Thyroid gland (tissue), 4 donors: ENCODE measurements around the gene SNX22. TPM values are rescaled to one million over a fixed set of nuclear protein-coding genes. Genes with fewer than 3 reads are reported as not detected.
"Not testable (repeated sequence)": the region's sequence is repeated elsewhere in the genome, so short reads cannot be mapped to it uniquely, and the experiment has no call there.

Experiments used
- DNase-seq, 2 donors: peaks; one replicate each; pipeline ENCODE4 v3.0.0-alpha.2; 2019
- H3K27ac ChIP-seq, 3 donors: fragments of 200-600 bp; sonication (generic); 1 replicate in 2 of 3; 2 replicates in 1 of 3; pipeline ENCODE4 v1.5.1; 2016 to 2019; ENCODE audit warnings: mild to moderate bottlenecking in 1 of 3, moderate library complexity in 1 of 3
- H3K27me3 ChIP-seq: fragments of 200-600 bp; sonication (generic); one replicate; pipeline ENCODE4 v1.5.1; 2019
- H3K36me3 ChIP-seq, 2 donors: fragments of 200-600 bp; sonication (generic); one replicate each; pipeline ENCODE4 v1.5.1; 2016 to 2019
- H3K4me1 ChIP-seq, 2 donors: fragments of 200-600 bp; sonication (generic); one replicate each; pipeline ENCODE4 v1.5.1; 2017 to 2019
- H3K4me3 ChIP-seq, 3 donors: fragments of 200-600 bp; sonication (generic); replicated peaks in 1 of 3; 1 replicate in 2 of 3; 2 replicates in 1 of 3; pipeline ENCODE4 v1.5.1; 2016; ENCODE audit warnings: mild to moderate bottlenecking in 1 of 3
- H3K9me3 ChIP-seq: fragments of 200-600 bp; sonication (generic); one replicate; pipeline ENCODE4 v1.5.1; 2017
- POLR2A ChIP-seq, 2 donors: fragments of 450-650 bp; IDR thresholded peaks; one replicate each; pipeline ENCODE4 v1.6.1; 2017; ENCODE audit warnings: antibody characterized with exemption in 2 of 2, mild to moderate bottlenecking in 2 of 2, moderate library complexity in 1 of 2
- WGBS, 2 donors: methylation state at CpG; one replicate each; pipeline ENCODE4 v1.1.5; 2017; 5-methylcytosine and 5-hydroxymethylcytosine counted together
- intact Hi-C: fragments of 100-400 bp; cut with DNase I; formaldehyde crosslinking; loops from one replicate; pipeline ENCODE4 v1.15.1; 2023
- total RNA-seq, 4 donors: library from RNA; depleted of rRNA; stranded (reverse); fragments of >200 nt; gene quantifications; one replicate each; pipeline ENCODE4 v1.2.3, GENCODE V29; 2016
- TF ChIP-seq, protein P1 (sequence below), 6 experiments: fragments of 200-600 bp in 3 of 6; fragments of 450-650 bp in 3 of 6; sonication (generic) in 3 of 6; IDR thresholded peaks; one replicate each; pipeline ENCODE4 v1.5.1; 2016 to 2019; ENCODE audit warnings: antibody characterized with exemption in 6 of 6, mild to moderate bottlenecking in 2 of 6, inconsistent platforms in 1 of 6, moderate library complexity in 1 of 6

The SNX22 gene
- total RNA-seq: 100 to 1,000 TPM; 102 to 241 (median 123) TPM

DNA sequence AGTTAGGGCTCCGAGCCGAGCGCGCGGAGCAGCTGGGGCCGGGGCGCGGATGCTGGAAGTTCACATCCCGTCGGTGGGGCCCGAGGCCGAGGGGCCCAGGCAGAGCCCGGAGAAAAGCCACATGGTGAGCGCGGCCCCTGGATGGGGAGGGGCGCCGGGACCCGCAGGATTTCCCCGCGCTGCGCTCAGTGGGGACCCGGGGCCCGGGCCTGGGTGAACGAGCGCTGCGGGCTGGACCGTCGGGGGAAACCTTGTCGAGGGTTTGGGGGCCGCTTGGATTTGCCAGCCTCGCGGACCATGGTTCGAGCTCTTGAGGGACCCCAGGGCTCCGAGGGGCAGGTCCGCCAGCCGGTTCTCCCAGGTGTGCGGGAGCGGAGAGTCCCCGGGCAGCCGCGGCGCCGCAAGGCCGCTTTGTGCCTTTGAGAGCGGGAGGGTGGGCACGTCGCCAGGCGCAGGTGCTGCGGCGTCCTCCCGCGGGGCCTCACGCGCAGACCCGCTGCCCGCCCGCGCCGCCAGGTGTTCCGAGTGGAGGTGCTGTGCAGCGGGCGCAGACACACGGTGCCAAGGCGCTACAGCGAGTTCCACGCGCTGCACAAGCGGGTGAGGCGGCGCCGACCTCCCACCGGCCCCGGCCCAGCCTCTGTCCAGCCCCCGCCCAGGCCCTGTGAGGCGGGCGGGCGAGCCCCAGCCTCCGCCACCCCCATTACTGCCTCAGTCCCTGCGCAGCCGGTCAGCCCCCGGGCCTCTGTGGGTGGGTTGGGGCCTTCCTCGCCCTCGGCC lies at the start of gene SNX22:
SNX22 (plus strand) TSS at position 5 of the 780 bp plus-strand sequence; CDS start at position 50, 45 bp downstream.
- peaks cover 27 to 28% of the 10 kb centered on the region in 2 donors for H3K36me3 ChIP-seq
- H3K4me3 ChIP-seq: peak within 1 kb of the TSS; percentile 61 to 93 (median 69)
- H3K9me3 ChIP-seq: no peaks in the 10 kb centered on the region
- intact Hi-C loops: loop anchor here (5.0 kb wide), 1 partner anchor 55 kb away; the partner anchor contains the start of gene SNX1
- peak; percentile 54 to 56 for DNase-seq
- H3K4me1 ChIP-seq: peaks cover 8 to 32% of the 10 kb centered on the region in 2 donors
- peak within 1 kb of the TSS; percentile 69 to 88 (median 87) for H3K27ac ChIP-seq
- TF ChIP-seq, protein P1, sequence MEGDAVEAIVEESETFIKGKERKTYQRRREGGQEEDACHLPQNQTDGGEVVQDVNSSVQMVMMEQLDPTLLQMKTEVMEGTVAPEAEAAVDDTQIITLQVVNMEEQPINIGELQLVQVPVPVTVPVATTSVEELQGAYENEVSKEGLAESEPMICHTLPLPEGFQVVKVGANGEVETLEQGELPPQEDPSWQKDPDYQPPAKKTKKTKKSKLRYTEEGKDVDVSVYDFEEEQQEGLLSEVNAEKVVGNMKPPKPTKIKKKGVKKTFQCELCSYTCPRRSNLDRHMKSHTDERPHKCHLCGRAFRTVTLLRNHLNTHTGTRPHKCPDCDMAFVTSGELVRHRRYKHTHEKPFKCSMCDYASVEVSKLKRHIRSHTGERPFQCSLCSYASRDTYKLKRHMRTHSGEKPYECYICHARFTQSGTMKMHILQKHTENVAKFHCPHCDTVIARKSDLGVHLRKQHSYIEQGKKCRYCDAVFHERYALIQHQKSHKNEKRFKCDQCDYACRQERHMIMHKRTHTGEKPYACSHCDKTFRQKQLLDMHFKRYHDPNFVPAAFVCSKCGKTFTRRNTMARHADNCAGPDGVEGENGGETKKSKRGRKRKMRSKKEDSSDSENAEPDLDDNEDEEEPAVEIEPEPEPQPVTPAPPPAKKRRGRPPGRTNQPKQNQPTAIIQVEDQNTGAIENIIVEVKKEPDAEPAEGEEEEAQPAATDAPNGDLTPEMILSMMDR (IDR thresholded peaks at IDR 0.05): no peak
- TF ChIP-seq POLR2A (IDR thresholded peaks at IDR 0.05): peak; percentile 48 to 77
- 1 to 2% methylated on average over 12 to 24 of the region's 83 CpGs for WGBS, 2 donors
- H3K27me3 ChIP-seq: no peaks in the 10 kb centered on the region

DNA sequence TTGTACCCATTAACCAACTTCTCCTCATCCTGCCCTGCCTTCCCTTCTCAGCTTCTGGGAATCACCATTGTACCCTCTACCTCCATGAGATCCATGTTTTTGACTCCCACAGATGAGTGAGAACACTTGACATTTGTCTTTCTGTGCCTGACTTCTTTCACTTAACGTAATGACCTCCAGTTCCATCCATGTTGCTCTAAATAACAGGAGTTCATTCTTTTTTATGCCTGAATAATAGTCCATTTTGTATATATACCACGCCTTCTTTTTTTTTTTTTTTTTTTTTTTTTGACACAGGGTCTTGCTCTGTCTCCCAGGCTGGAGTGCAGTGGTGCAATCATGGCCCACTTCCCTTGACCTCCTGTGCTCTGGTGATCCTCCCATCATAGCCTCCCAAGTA lies 49.0 kb upstream of the SNX22 start:
- Histone ChIP-seq H3K36me3 (no peaks in the 10 kb centered on the region), H3K27ac (peak overlapping the region in 1 of 3 donors; percentile 90), H3K27me3 (no peaks in the 10 kb centered on the region), H3K4me1 (peaks cover 42 to 80% of the 10 kb centered on the region in 2 donors), H3K9me3 (no peaks in the 10 kb centered on the region), H3K4me3 (no peak overlapping the region)
- WGBS, 2 donors: 98% methylated on average over 2 of the region's 2 CpGs
- DNase-seq: no peak
- no peak for TF ChIP-seq POLR2A (IDR thresholded peaks at IDR 0.05)
- TF ChIP-seq, protein P1 (IDR thresholded peaks at IDR 0.05): no peak
- intact Hi-C loops: no loop called here

DNA sequence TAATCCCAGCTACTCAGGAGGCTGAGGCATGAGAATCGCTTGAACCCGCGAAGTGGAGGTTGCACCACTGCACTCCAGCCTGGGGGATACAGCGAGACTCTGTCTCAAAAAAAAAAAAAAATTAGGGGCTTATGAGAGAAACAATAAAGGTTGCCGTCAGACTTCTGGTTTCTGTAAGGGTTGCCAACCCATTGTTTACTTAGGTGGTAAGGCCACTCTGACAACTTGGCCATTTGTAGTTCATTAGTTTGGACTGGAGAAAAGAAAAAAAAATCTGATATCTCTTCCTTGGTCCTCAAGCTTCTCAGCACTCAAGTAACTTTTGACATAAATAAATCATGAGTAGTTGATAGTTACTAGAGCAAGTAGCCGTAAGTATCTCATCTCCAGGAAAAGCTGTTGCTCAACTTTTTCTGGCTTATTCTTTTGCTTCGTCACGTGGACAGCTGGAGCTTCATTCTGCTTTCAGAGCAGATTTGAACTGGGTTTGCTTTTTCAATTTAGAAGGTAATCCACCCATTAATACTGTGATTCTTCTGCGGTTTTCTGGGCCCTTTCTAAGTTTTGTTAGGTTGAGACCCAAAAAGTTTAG lies 46.3 kb upstream of the SNX22 start:
- Histone ChIP-seq H3K27ac (peak overlapping the region; percentile 59 to 94 (median 90)), H3K9me3 (no peaks in the 10 kb centered on the region), H3K4me3 (no peak overlapping the region), H3K36me3 (no peaks in the 10 kb centered on the region), H3K4me1 (peaks cover 40 to 83% of the 10 kb centered on the region in 2 donors), H3K27me3 (no peaks in the 10 kb centered on the region)
- WGBS, 2 donors: 49 to 50% methylated on average over 9 of the region's 9 CpGs
- TF ChIP-seq, protein P1 (IDR thresholded peaks at IDR 0.05): peak in 1 of 6 experiments; percentile 4
- peak in 1 of 2 donors; percentile 43 for TF ChIP-seq POLR2A (IDR thresholded peaks at IDR 0.05)
- intact Hi-C loops: no loop called here
- DNase-seq: peak; percentile 58 to 60

- intact Hi-C loops: no loop called here
- Histone ChIP-seq H3K4me1 (peaks cover 62 to 92% of the 10 kb centered on the region in 2 donors), H3K27me3 (no peaks in the 10 kb centered on the region), H3K36me3 (no peaks in the 10 kb centered on the region), H3K4me3 (no peak overlapping the region), H3K27ac (peak overlapping the region; percentile 59 to 94 (median 90)), H3K9me3 (no peaks in the 10 kb centered on the region)
- no peak for DNase-seq
- TF ChIP-seq POLR2A (IDR thresholded peaks at IDR 0.05): no peak
- TF ChIP-seq, protein P1 (IDR thresholded peaks at IDR 0.05): no peak
- 80 to 92% methylated on average over 1 of the region's 1 CpG for whole genome bisulfite sequencing, 2 donors
These were observed 44.2 kb upstream of the SNX22 start for GRCh38 chr15:64107337-64107736.

DNA sequence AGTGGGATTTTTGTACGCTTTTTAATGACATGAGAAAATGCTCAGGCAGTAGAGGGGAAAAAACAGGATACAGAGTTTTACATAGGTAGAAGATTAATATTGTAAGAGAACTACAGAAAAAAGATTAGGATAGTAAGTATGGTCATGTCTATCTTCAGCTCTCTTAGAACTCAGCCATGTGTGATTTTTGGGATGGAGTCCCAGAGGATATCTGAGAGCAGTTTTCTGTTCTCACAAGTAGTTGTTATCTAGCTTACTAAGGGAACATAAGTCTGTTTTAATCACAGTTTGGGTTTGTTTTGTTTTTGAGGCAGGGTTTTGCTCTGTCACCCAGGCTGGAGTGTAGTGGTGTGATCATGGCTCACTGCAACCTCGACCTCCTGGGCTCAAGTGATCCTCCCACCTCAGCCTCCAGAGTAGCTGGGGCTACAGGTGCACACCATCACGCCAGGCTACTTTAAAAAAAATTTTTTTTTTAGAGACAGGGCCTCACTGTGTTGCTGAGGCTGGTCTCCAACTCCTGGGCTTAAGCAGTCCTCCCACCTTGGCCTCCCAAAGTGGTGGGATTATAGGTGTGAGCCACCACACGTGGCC lies 41.3 kb upstream of the SNX22 start:
- H3K4me1 ChIP-seq: peaks cover 66 to 82% of the 10 kb centered on the region in 2 donors
- H3K27ac ChIP-seq: peak overlapping the region; percentile 80 to 81 (median 81)
- 76 to 79% methylated on average over 4 of the region's 4 CpGs for WGBS, 2 donors

More for the DNA sequence above, 41.3 kb upstream of the SNX22 start:
- DNase-seq, intact Hi-C loops, H3K9me3 ChIP-seq, H3K4me3 ChIP-seq, H3K27me3 ChIP-seq: not testable (repeated sequence)
- peaks cover 3 to 19% of the 10 kb centered on the region in 2 donors for H3K36me3 ChIP-seq
